Heart right ventricle (tissue), 16 donors: ENCODE results near the gene MCM5. TPM values are rescaled to one million over a fixed set of nuclear protein-coding genes. Genes with fewer than 3 reads are reported as not detected.

ENCODE experiments used
- ATAC-seq, 8 donors: fragments of 200-7000 bp; cut with Tn5 transposase; one replicate each; pipeline ENCODE4 v1.9.1; 2020; ENCODE audit warnings: mild to moderate bottlenecking in 8 of 8, moderate library complexity in 8 of 8, moderate number of reproducible peaks in 1 of 8
- DNase-seq, 2 donors: peaks; one replicate each; pipeline ENCODE4 v3.0.0-alpha.2; 2020
- H3K27ac ChIP-seq, 10 donors: fragments of 200-600 bp; sonication (generic) in 2 of 10; one replicate each; pipeline versions ENCODE4 v1.5.0 to v1.8.0; 2020 to 2022; ENCODE audit warnings: mild to moderate bottlenecking in 3 of 10
- H3K27me3 ChIP-seq, 7 donors: fragments of 200-600 bp; one replicate each; pipeline ENCODE4 v1.8.0; 2021 to 2022; ENCODE audit warnings: mild to moderate bottlenecking in 2 of 7
- H3K36me3 ChIP-seq, 9 donors: fragments of 200-600 bp; sonication (generic) in 1 of 9; one replicate each; pipeline versions ENCODE4 v1.5.0 to v1.8.0; 2020 to 2022; ENCODE audit warnings: mild to moderate bottlenecking in 2 of 9
- H3K4me1 ChIP-seq, 9 donors: fragments of 200-600 bp; sonication (generic) in 1 of 9; one replicate each; pipeline versions ENCODE4 v1.5.0 to v1.8.0; 2020 to 2022; ENCODE audit warnings: mild to moderate bottlenecking in 4 of 9
- H3K4me3 ChIP-seq, 10 donors: fragments of 200-600 bp; sonication (generic) in 2 of 10; one replicate each; pipeline versions ENCODE4 v1.5.0 to v1.8.0; 2020 to 2022; ENCODE audit warnings: mild to moderate bottlenecking in 7 of 10, moderate library complexity in 2 of 10
- H3K9me3 ChIP-seq, 11 donors: fragments of 200-600 bp in 10 of 11; sonication (generic) in 2 of 11; one replicate each; pipeline versions ENCODE4 v1.5.0 to v1.8.0; 2013 to 2022; ENCODE audit warnings: mild to moderate bottlenecking in 2 of 11, control low read depth in 1 of 11, moderate library complexity in 1 of 11
- WGBS, 2 donors: extraction: QIAGEN DNeasy Blood & Tissue Kit; methylation state at CpG; one replicate each; pipeline ENCODE4 v1.1.7; 2013; ENCODE audit warnings: inconsistent platforms in 1 of 2; 5-methylcytosine and 5-hydroxymethylcytosine counted together
- intact Hi-C, 10 donors: fragments of 100-400 bp; cut with DNase I; formaldehyde crosslinking; loops; one replicate each; pipeline versions ENCODE4 v1.11.1 to v1.14.2; 2022
- polyA plus RNA-seq, 2 donors: library from polyadenylated mRNA; stranded (reverse); fragments of 200-250 nt; gene quantifications; one replicate each; pipeline ENCODE4 v1.2.3, GENCODE V29; 2013
- total RNA-seq, 10 donors: library from RNA; stranded (reverse); fragmentation: NEBNext Ultra II Directional in 3 of 10; extraction: Animal tissue kit (Norgen Biotek cat#: 25700) in 3 of 10; gene quantifications; one replicate each; pipeline versions ENCODE4 v1.2.1 to v1.2.4, GENCODE V29; 2021 to 2023
- TF ChIP-seq, protein P1 (sequence below), 9 donors: fragments of 200-600 bp; sonication (generic) in 2 of 9; IDR thresholded peaks; one replicate each; pipeline versions ENCODE4 v1.5.0 to v1.8.0; 2021 to 2022; ENCODE audit warnings: antibody characterized with exemption in 9 of 9, mild to moderate bottlenecking in 5 of 9, moderate library complexity in 1 of 9
- donor health status: Arrhythmogenic right ventricular cardiomyopathy.
- donor health status: ischemic (EF 13 %, LVEDD 7.1; RV severe dilation, severe dysfunction).
- donor health status: healthy with polysubstance abuse.
- donor health status: DM: no; HTN: yes; CAD: no.
- donor health status: DM: no; HTN: no; CAD: no.
- donor health status: ischemic (EF 25% LVEDD 6.9; RV normal size, moderate dysfunction).
- donor health status: ischemic (EF 25% LVEDD 5.7; RV mildly dilated, moderate dysfunction).
- donor health status: healthy.
- donor health status: DM: yes; HTN: yes; CAD: no.
- donor health status: Ischemic cardiomyopathy.
- donor health status: ischemic (EF 35%, LVEDD 5.7; RV mildly dilated, moderate dysfunction).
- donor health status: nonischemic (EF 11% LVEDD 7.7; RV severe dilation, severe dysfunction).
- donor health status: DM: yes; HTN: yes; CAD: no.
- donor health status: PGD.
- donor health status: ischemic (EF 29% LVEDD 5.4; RV normal size, mild dysfunction).
- donor health status: nonischemic (EF 23%, LVEDD 6.1; RV moderate dilation, normal function).

The MCM5 gene
- total and polyA plus RNA-seq, 12 donors: 5.7 to 21.4 (median 11.2) TPM

DNA sequence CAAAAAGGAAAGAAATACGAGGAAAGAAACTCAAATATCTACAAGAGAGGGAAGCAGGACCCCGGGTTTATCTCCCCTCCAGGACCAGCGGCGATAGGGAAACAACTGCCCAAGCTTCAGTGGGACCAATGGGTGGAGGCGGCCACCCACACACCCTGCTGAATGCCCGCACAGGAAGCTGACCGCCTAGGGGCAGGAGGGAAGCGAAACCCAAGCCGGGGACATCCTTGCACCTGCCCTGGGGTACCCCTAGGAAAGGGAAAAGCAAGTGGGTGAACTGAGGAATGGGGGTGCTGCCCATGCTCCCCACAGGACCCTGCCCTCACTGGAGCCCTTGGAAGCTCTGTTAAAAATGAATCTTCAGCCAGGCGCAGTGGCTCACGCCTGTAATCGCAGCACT is 46.6 kb upstream of the MCM5 start:
- TF ChIP-seq, protein P1, sequence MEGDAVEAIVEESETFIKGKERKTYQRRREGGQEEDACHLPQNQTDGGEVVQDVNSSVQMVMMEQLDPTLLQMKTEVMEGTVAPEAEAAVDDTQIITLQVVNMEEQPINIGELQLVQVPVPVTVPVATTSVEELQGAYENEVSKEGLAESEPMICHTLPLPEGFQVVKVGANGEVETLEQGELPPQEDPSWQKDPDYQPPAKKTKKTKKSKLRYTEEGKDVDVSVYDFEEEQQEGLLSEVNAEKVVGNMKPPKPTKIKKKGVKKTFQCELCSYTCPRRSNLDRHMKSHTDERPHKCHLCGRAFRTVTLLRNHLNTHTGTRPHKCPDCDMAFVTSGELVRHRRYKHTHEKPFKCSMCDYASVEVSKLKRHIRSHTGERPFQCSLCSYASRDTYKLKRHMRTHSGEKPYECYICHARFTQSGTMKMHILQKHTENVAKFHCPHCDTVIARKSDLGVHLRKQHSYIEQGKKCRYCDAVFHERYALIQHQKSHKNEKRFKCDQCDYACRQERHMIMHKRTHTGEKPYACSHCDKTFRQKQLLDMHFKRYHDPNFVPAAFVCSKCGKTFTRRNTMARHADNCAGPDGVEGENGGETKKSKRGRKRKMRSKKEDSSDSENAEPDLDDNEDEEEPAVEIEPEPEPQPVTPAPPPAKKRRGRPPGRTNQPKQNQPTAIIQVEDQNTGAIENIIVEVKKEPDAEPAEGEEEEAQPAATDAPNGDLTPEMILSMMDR (IDR thresholded peaks at IDR 0.05): no peak
- DNase-seq: peak in 1 of 2 donors; percentile 27
- intact Hi-C loops: loop anchor here in 8 of 10 donors (5.0 to 10.0 kb wide), 4 partner anchors 51 to 771 kb away; partner anchors contain the start of gene MCM5 (in 1 of the 8)
- Histone ChIP-seq H3K36me3 (peaks cover 0 to 7% (median 0%) of the 10 kb centered on the region in 9 donors), H3K9me3 (no peaks in the 10 kb centered on the region), H3K27ac (peak overlapping the region in 3 of 10 donors; percentile 39 to 90 (median 80)), H3K4me1 (peaks cover 0 to 64% (median 13%) of the 10 kb centered on the region in 9 donors), H3K4me3 (no peak overlapping the region), H3K27me3 (peaks cover 0 to 4% (median 0%) of the 10 kb centered on the region in 7 donors)
- no peak for ATAC-seq
- 65 to 71% methylated on average over 12 of the region's 12 CpGs for WGBS, 2 donors

DNA sequence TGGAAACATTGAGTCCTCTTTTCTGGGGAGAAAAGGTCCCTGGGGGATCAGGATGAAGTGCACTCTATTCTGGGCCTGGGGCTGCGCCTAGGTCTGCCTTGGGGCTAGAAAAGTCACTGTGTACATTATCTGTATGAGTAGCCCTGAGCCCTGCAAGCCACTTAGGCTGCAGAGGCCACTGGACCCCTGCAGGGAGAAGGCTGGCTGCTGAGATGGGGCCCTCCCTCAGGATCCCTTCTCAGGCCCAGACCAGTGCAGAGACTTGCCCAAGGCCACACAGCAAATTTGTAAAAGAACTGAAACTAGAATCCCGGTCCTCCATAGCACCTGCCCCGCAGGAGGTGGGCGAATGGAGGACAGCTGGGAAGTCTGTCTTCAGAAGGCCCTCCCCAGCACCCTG is 45.9 kb upstream of the MCM5 start:
- Histone ChIP-seq H3K4me3 (no peak overlapping the region), H3K27ac (peak overlapping the region in 1 of 10 donors; percentile 90), H3K36me3 (no peaks in the 10 kb centered on the region), H3K27me3 (peaks cover 0 to 4% (median 0%) of the 10 kb centered on the region in 7 donors), H3K9me3 (no peaks in the 10 kb centered on the region), H3K4me1 (peaks cover 0 to 64% (median 13%) of the 10 kb centered on the region in 9 donors)
- DNase-seq: no peak
- intact Hi-C loops: loop anchor here in 8 of 10 donors (5.0 to 10.0 kb wide), 4 partner anchors 51 to 771 kb away; partner anchors contain the start of gene MCM5 (in 1 of the 8)
- TF ChIP-seq, protein P1 (IDR thresholded peaks at IDR 0.05): no peak
- WGBS, 2 donors: 88 to 89% methylated on average over 4 of the region's 4 CpGs
- ATAC-seq: no peak

DNA sequence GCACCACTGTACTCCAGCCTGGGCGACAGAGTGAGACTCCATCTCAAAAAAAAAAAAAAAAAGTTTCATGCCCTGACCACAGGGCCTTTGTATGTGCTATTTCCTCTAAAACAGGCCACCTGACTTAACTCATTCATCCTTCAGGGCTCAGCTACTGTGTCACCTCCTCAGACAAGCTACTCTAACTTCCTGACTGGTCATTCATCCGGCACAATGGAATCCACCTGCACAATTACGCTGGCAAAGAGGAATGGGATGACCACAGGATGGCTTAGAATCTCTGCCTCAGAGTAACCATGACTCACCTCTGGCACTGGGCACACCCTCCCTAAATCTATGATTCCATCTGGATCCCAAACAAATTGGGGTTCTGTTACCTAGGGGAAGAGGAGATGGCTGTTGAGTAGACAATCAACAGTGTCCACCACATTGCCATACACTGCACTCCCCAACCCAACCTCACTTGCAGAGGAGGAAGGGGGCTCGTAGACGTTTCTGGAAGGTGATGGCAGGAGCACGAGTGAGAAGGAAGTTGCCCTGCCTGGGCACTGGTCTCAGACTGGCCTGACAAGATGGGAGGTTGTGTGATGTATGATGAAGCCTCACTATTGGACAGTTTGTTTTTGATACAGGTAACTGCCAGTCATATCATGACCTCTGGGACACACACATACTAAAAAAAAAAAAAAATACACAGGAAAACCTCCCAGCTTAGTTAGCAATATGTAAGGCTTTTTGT is 41.9 kb upstream of the MCM5 start:
- intact Hi-C loops: loop anchor here in 3 of 10 donors (10.0 kb wide), 2 partner anchors 47 to 767 kb away; partner anchors contain the start of gene MCM5 (in 1 of the 3)
- TF ChIP-seq, protein P1 (IDR thresholded peaks at IDR 0.05): no peak
- H3K36me3 ChIP-seq: no peaks in the 10 kb centered on the region
- no peak overlapping the region for H3K27ac ChIP-seq
- H3K4me1 ChIP-seq: peaks cover 0 to 33% (median 0%) of the 10 kb centered on the region in 9 donors
- DNase-seq (no peak), ATAC-seq (no peak)
- WGBS, 2 donors: 72 to 74% methylated on average over 6 of the region's 6 CpGs
- H3K27me3 ChIP-seq: peaks cover 0 to 9% (median 0%) of the 10 kb centered on the region in 7 donors
- no peaks in the 10 kb centered on the region for H3K9me3 ChIP-seq
- H3K4me3 ChIP-seq: no peak overlapping the region

DNA sequence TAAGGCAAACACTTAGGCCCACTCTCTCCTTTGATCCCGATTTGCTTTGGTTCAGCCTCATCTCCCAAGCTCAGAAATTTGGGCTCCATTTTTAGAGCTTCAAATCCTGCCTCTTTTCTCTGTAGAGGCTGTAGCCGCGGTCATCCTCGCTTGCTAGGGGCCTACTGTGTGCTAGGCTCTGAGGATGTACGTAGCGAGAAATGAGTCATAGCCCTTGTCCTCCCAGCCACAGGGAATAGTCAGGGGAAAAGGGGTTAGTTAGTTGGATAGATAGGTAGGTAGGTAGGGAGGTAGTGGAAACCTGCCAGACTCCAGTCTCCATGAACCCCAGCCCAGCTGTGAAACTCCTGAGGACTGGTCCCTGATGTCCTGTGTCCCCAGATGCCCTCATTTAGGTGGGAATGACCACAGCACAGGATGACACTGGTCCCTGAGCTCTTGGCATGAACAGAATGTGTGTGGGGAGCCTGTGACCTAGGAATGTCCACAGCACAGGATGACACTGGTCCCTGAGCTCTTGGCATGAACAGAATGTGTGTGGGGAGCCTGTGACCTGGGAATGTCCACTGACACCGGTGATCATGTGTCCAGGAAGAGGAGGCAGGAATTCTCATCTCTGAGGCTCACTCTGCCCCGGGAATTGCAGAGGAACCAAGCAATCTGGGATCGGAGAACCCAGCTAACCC is 40.4 kb upstream of the MCM5 start:
- Histone ChIP-seq H3K4me1 (peaks cover 0 to 25% (median 0%) of the 10 kb centered on the region in 9 donors), H3K36me3 (no peaks in the 10 kb centered on the region), H3K4me3 (no peak overlapping the region), H3K9me3 (no peaks in the 10 kb centered on the region), H3K27me3 (peaks cover 0 to 9% (median 0%) of the 10 kb centered on the region in 7 donors), H3K27ac (no peak overlapping the region)
- 86 to 87% methylated on average over 9 of the region's 9 CpGs for WGBS, 2 donors
- ATAC-seq (no peak), DNase-seq (no peak)
- intact Hi-C loops: loop anchor here in 3 of 10 donors (10.0 kb wide), 2 partner anchors 45 to 765 kb away; partner anchors contain the start of gene MCM5 (in 1 of the 3)
- TF ChIP-seq, protein P1 (IDR thresholded peaks at IDR 0.05): no peak
